Activated naive CD4-positive, alpha-beta T cell treated with anti-CD3 and anti-CD28 coated beads, Interleukin-2, amount 10 ng/mL, durations not matched to agents 7 days and 5 days (primary cell): ENCODE data around the gene ETHE1.
"Not testable (repeated sequence)": the region's sequence is repeated elsewhere in the genome, so short reads cannot be mapped to it uniquely, and the experiment has no call there.

Experiments
- CTCF ChIA-PET: fragments of 350-600 bp; sonication (Branson Sonifier 250); formaldehyde crosslinking; loops from one replicate; lab custom pipeline; 2021; ENCODE audit warnings: antibody characterized with exemption; lab: Charles Lee
- DNase-seq: peaks from one replicate; pipeline ENCODE4 v3.0.0-alpha.2; 2020
- H3K27ac Mint-ChIP-seq: one replicate; pipeline ENCODE4 v1.8.0; 2021; ENCODE audit warnings: mild to moderate bottlenecking, moderate library complexity, mixed read lengths
- H3K27me3 Mint-ChIP-seq: one replicate; pipeline ENCODE4 v1.8.0; 2021; ENCODE audit warnings: mild to moderate bottlenecking, mixed read lengths
- H3K36me3 Mint-ChIP-seq: one replicate; pipeline ENCODE4 v1.8.0; 2021; ENCODE audit warnings: mixed read lengths
- H3K4me1 Mint-ChIP-seq: one replicate; pipeline ENCODE4 v1.8.0; 2021; ENCODE audit warnings: mixed read lengths
- H3K4me3 Mint-ChIP-seq: one replicate; pipeline ENCODE4 v1.8.0; 2021; ENCODE audit warnings: mild to moderate bottlenecking, moderate library complexity, mixed read lengths
- H3K9me3 Mint-ChIP-seq: one replicate; pipeline ENCODE4 v1.8.0; 2021; ENCODE audit warnings: mixed read lengths

ETHE1 gene

GRCh38 chr19:43525836-43526771, 897 bp downstream of the ETHE1 start:
- peak; percentile 54 for DNase-seq
- Mint-ChIP-seq H3K4me3 (peak overlapping the region; percentile 96), H3K4me1 (peaks cover 30% of the 10 kb centered on the region), H3K36me3 (peaks cover 12% of the 10 kb centered on the region), H3K27ac (peak overlapping the region; percentile 72), H3K27me3 (no peaks in the 10 kb centered on the region), H3K9me3 (no peaks in the 10 kb centered on the region)
- CTCF ChIA-PET, result interaction anchor here (0.8 to 4.6 kb wide), 9 partner anchors 10 to 210 kb away, joined by 3 to 20 read pairs (median 11); partner anchors contain the start of genes IRGQ and ZNF576

GRCh38 chr19:43524922-43525835, 1.8 kb downstream of the ETHE1 start:
- H3K27ac Mint-ChIP-seq, result peak overlapping the region; percentile 72
- peak; percentile 63 for DNase-seq

GRCh38 chr19:43523696-43524095, 3.3 kb downstream of the ETHE1 start:
- CTCF ChIA-PET, result interaction anchor here (4.2 to 6.7 kb wide), 2 partner anchors 72 to 77 kb away, joined by 20 to 194 read pairs; partner anchors contain the start of genes IRGQ and ZNF576
- not testable (repeated sequence) for H3K9me3 Mint-ChIP-seq, H3K4me3 Mint-ChIP-seq, DNase-seq, H3K27me3 Mint-ChIP-seq, H3K27ac Mint-ChIP-seq
- Mint-ChIP-seq H3K4me1 (peaks cover 35% of the 10 kb centered on the region), H3K36me3 (peaks cover 16% of the 10 kb centered on the region)

More at GRCh38 chr19:43524922-43525835, 1.8 kb downstream of the ETHE1 start:
- Mint-ChIP-seq H3K4me3 (peak overlapping the region; percentile 96), H3K9me3 (no peaks in the 10 kb centered on the region), H3K4me1 (peaks cover 30% of the 10 kb centered on the region), H3K27me3 (no peaks in the 10 kb centered on the region), H3K36me3 (peaks cover 12% of the 10 kb centered on the region)
- CTCF ChIA-PET, result interaction anchor here (0.8 to 4.6 kb wide), 11 partner anchors 11 to 211 kb away, joined by 3 to 20 read pairs (median 4); partner anchors contain the start of genes IRGQ and ZNF576

GRCh38 chr19:43522929-43523328, 4.1 kb downstream of the ETHE1 start:
- no peaks in the 10 kb centered on the region for H3K27me3 Mint-ChIP-seq
- no peak overlapping the region for H3K4me3 Mint-ChIP-seq
- H3K9me3 Mint-ChIP-seq, result no peaks in the 10 kb centered on the region
- peaks cover 35% of the 10 kb centered on the region for H3K4me1 Mint-ChIP-seq
- DNase-seq, result no peak
- H3K36me3 Mint-ChIP-seq, result peaks cover 17% of the 10 kb centered on the region
- CTCF ChIA-PET, result interaction anchor here (4.2 to 6.7 kb wide), 3 partner anchors 72 to 89 kb away, joined by 20 to 194 read pairs (median 84); partner anchors contain the start of genes IRGQ and ZNF576
- H3K27ac Mint-ChIP-seq, result no peak overlapping the region

- Mint-ChIP-seq H3K4me1 (peaks cover 18% of the 10 kb centered on the region), H3K9me3 (no peaks in the 10 kb centered on the region), H3K4me3 (no peak overlapping the region), H3K27me3 (no peaks in the 10 kb centered on the region), H3K27ac (peak overlapping the region; percentile 62), H3K36me3 (peaks cover 29% of the 10 kb centered on the region)
- CTCF ChIA-PET, result interaction anchor here (0.6 to 6.7 kb wide), 32 partner anchors 8 to 312 kb away, joined by 3 to 194 read pairs (median 6); partner anchors contain the start of genes IRGQ, PHLDB3, ZNF575 and ZNF576
- DNase-seq, result peak; percentile 86
These were observed 7.4 kb downstream of the ETHE1 start for GRCh38 chr19:43519436-43520088.

- Mint-ChIP-seq H3K4me1 (peaks cover 13% of the 10 kb centered on the region), H3K4me3 (no peak overlapping the region)
- DNase-seq, result no peak
These were observed 8.9 kb downstream of the ETHE1 start for GRCh38 chr19:43518051-43518450.

GRCh38 chr19:43512399-43512798, 14.6 kb downstream of the ETHE1 start:
- H3K4me1 Mint-ChIP-seq, H3K27ac Mint-ChIP-seq, H3K4me3 Mint-ChIP-seq, H3K9me3 Mint-ChIP-seq, H3K27me3 Mint-ChIP-seq, DNase-seq: not testable (repeated sequence)
- CTCF ChIA-PET, result interaction anchor here (1.2 kb wide), 1 partner anchor 9 kb away, joined by 5 read pairs; no protein-coding TSS in a partner anchor
- H3K36me3 Mint-ChIP-seq, result peaks cover 48% of the 10 kb centered on the region

More at GRCh38 chr19:43518051-43518450, 8.9 kb downstream of the ETHE1 start:
- H3K36me3 Mint-ChIP-seq, result peaks cover 34% of the 10 kb centered on the region
- no peak overlapping the region for H3K27ac Mint-ChIP-seq
- CTCF ChIA-PET, result interaction anchor here (1.5 to 6.7 kb wide), 6 partner anchors 13 to 84 kb away, joined by 4 to 194 read pairs (median 16); no protein-coding TSS in a partner anchor
- H3K9me3 Mint-ChIP-seq, result no peaks in the 10 kb centered on the region
- no peaks in the 10 kb centered on the region for H3K27me3 Mint-ChIP-seq

- CTCF ChIA-PET, result no interaction called here
- Mint-ChIP-seq H3K36me3 (peaks cover 44% of the 10 kb centered on the region), H3K9me3 (no peaks in the 10 kb centered on the region)
These were observed 15.7 kb downstream of the ETHE1 start for GRCh38 chr19:43511324-43511723.

GRCh38 chr19:43510713-43511112, 16.3 kb downstream of the ETHE1 start:
- H3K27ac Mint-ChIP-seq, result no peak overlapping the region
- H3K36me3 Mint-ChIP-seq, result peaks cover 45% of the 10 kb centered on the region
- CTCF ChIA-PET, result interaction anchor here (0.6 to 2.0 kb wide), 3 partner anchors 9 to 79 kb away, joined by 3 to 9 read pairs (median 3); no protein-coding TSS in a partner anchor

More at GRCh38 chr19:43511324-43511723, 15.7 kb downstream of the ETHE1 start:
- Mint-ChIP-seq H3K27ac (no peak overlapping the region), H3K27me3 (no peaks in the 10 kb centered on the region), H3K4me1 (no peaks in the 10 kb centered on the region), H3K4me3 (no peak overlapping the region)
- no peak for DNase-seq

GRCh38 chr19:43507880-43508279, 19.1 kb downstream of the ETHE1 start:
- Mint-ChIP-seq H3K4me3 (no peak overlapping the region), H3K36me3 (peaks cover 35% of the 10 kb centered on the region), H3K27me3 (no peaks in the 10 kb centered on the region), H3K9me3 (no peaks in the 10 kb centered on the region), H3K4me1 (peaks cover 27% of the 10 kb centered on the region), H3K27ac (no peak overlapping the region)
- CTCF ChIA-PET, result no interaction called here
- DNase-seq, result no peak

More at GRCh38 chr19:43510713-43511112, 16.3 kb downstream of the ETHE1 start:
- Mint-ChIP-seq H3K9me3 (no peaks in the 10 kb centered on the region), H3K4me1 (peaks cover 5% of the 10 kb centered on the region), H3K27me3 (no peaks in the 10 kb centered on the region), H3K4me3 (no peak overlapping the region)
- no peak for DNase-seq

GRCh38 chr19:43506629-43507028, 20.4 kb downstream of the ETHE1 start:
- H3K27ac Mint-ChIP-seq, result no peak overlapping the region
- CTCF ChIA-PET, result interaction anchor here (1.0 kb wide), 1 partner anchor 43 kb away, joined by 3 read pairs; no protein-coding TSS in a partner anchor

GRCh38 chr19:43505941-43506340, 21.1 kb downstream of the ETHE1 start:
- CTCF ChIA-PET, result interaction anchor here (1.0 to 1.5 kb wide), 2 partner anchors 13 to 43 kb away, joined by 3 to 9 read pairs; no protein-coding TSS in a partner anchor

More at GRCh38 chr19:43506629-43507028, 20.4 kb downstream of the ETHE1 start:
- Mint-ChIP-seq H3K4me3 (no peak overlapping the region), H3K4me1 (peaks cover 35% of the 10 kb centered on the region), H3K36me3 (peaks cover 35% of the 10 kb centered on the region), H3K9me3 (no peaks in the 10 kb centered on the region), H3K27me3 (no peaks in the 10 kb centered on the region)
- DNase-seq, result no peak

GRCh38 chr19:43505186-43505456, 21.9 kb downstream of the ETHE1 start:
- Mint-ChIP-seq H3K36me3 (peaks cover 29% of the 10 kb centered on the region), H3K9me3 (no peaks in the 10 kb centered on the region), H3K4me3 (peak overlapping the region; percentile 41), H3K4me1 (peaks cover 42% of the 10 kb centered on the region), H3K27me3 (no peaks in the 10 kb centered on the region), H3K27ac (peak overlapping the region; percentile 84)
- CTCF ChIA-PET, result interaction anchor here (1.1 to 2.2 kb wide), 4 partner anchors 14 to 72 kb away, joined by 3 to 17 read pairs (median 7); no protein-coding TSS in a partner anchor
- DNase-seq, result no peak

More at GRCh38 chr19:43505941-43506340, 21.1 kb downstream of the ETHE1 start:
- DNase-seq, result no peak
- Mint-ChIP-seq H3K4me1 (peaks cover 38% of the 10 kb centered on the region), H3K36me3 (peaks cover 31% of the 10 kb centered on the region), H3K27me3 (no peaks in the 10 kb centered on the region), H3K4me3 (no peak overlapping the region), H3K27ac (peak overlapping the region; percentile 51), H3K9me3 (no peaks in the 10 kb centered on the region)
